ENCODE measurements around the gene SYT8.
"Not testable (repeated sequence)": the region's sequence is repeated elsewhere in the genome, so short reads cannot be mapped to it uniquely, and the experiment has no call there.

Gene SYT8

GRCh38 chr11:1812274-1812673 lies 22.5 kb upstream of the SYT8 start:
- TF ChIP-seq POLR2A (IDR thresholded peaks at IDR 0.05; ENCODE audit: low read depth, low read length), result no peak

GRCh38 chr11:1812801-1813200 lies 22.0 kb upstream of the SYT8 start:
- no peak for DNase-seq (ENCODE audit: insufficient read length, low spot score)
- FAIRE-seq, result no peak
- no peak for TF ChIP-seq POLR2A (IDR thresholded peaks at IDR 0.05; ENCODE audit: low read depth, low read length)

More at GRCh38 chr11:1812274-1812673, 22.5 kb upstream of the SYT8 start:
- FAIRE-seq (no peak), DNase-seq (ENCODE audit: insufficient read length, low spot score) (no peak)

GRCh38 chr11:1813356-1813755 lies 21.4 kb upstream of the SYT8 start:
- not testable (repeated sequence) for FAIRE-seq; DNase-seq (ENCODE audit: insufficient read length, low spot score)

- no peak for TF ChIP-seq POLR2A (IDR thresholded peaks at IDR 0.05; ENCODE audit: low read depth, low read length)
- no peak for FAIRE-seq
These were observed 20.1 kb upstream of the SYT8 start for GRCh38 chr11:1814691-1815090.

GRCh38 chr11:1815311-1815710 lies 19.5 kb upstream of the SYT8 start:
- FAIRE-seq, result no peak
- TF ChIP-seq POLR2A (IDR thresholded peaks at IDR 0.05; ENCODE audit: low read depth, low read length), result no peak
- no peak for DNase-seq (ENCODE audit: insufficient read length, low spot score)

More at GRCh38 chr11:1814691-1815090, 20.1 kb upstream of the SYT8 start:
- DNase-seq (ENCODE audit: insufficient read length, low spot score), result no peak

GRCh38 chr11:1815751-1816150 lies 19.0 kb upstream of the SYT8 start:
- DNase-seq (ENCODE audit: insufficient read length, low spot score), result no peak
- no peak for FAIRE-seq
- no peak for TF ChIP-seq POLR2A (IDR thresholded peaks at IDR 0.05; ENCODE audit: low read depth, low read length)

GRCh38 chr11:1817000-1817399 lies 17.8 kb upstream of the SYT8 start:
- DNase-seq (ENCODE audit: insufficient read length, low spot score) (no peak), FAIRE-seq (no peak)
- no peak for TF ChIP-seq POLR2A (IDR thresholded peaks at IDR 0.05; ENCODE audit: low read depth, low read length)

- no peak for FAIRE-seq
- no peak for TF ChIP-seq POLR2A (IDR thresholded peaks at IDR 0.05; ENCODE audit: low read depth, low read length)
- no peak for DNase-seq (ENCODE audit: insufficient read length, low spot score)
These were observed 17.3 kb upstream of the SYT8 start for GRCh38 chr11:1817511-1817910.

- no peak for TF ChIP-seq POLR2A (IDR thresholded peaks at IDR 0.05; ENCODE audit: low read depth, low read length)
- DNase-seq (ENCODE audit: insufficient read length, low spot score) (no peak), FAIRE-seq (no peak)
These were observed 15.7 kb upstream of the SYT8 start for GRCh38 chr11:1819074-1819473.

GRCh38 chr11:1820463-1821325 lies 14.1 kb upstream of the SYT8 start:
- FAIRE-seq, result no peak
- TF ChIP-seq POLR2A (IDR thresholded peaks at IDR 0.05; ENCODE audit: low read depth, low read length), result no peak
- DNase-seq (ENCODE audit: insufficient read length, low spot score), result no peak

GRCh38 chr11:1821562-1821961 lies 13.2 kb upstream of the SYT8 start:
- DNase-seq (ENCODE audit: insufficient read length, low spot score) (no peak), FAIRE-seq (no peak)

GRCh38 chr11:1822648-1823375 lies 12.0 kb upstream of the SYT8 start:
- no peak for DNase-seq (ENCODE audit: insufficient read length, low spot score)
- no peak for FAIRE-seq
- no peak for TF ChIP-seq POLR2A (IDR thresholded peaks at IDR 0.05; ENCODE audit: low read depth, low read length)

More at GRCh38 chr11:1821562-1821961, 13.2 kb upstream of the SYT8 start:
- no peak for TF ChIP-seq POLR2A (IDR thresholded peaks at IDR 0.05; ENCODE audit: low read depth, low read length)

- FAIRE-seq (no peak), DNase-seq (ENCODE audit: insufficient read length, low spot score) (no peak)
- no peak for TF ChIP-seq POLR2A (IDR thresholded peaks at IDR 0.05; ENCODE audit: low read depth, low read length)
These were observed 11.2 kb upstream of the SYT8 start for GRCh38 chr11:1823376-1824220.
